ENCODE results near the gene RTN4R.

RTN4R gene

GRCh38 chr22:20199413-20199842 lies 68.7 kb downstream of the RTN4R start:
- TF ChIP-seq CTCF (IDR thresholded peaks at IDR 0.05), result no peak

- TF ChIP-seq CTCF (IDR thresholded peaks at IDR 0.05), result no peak
Observed at GRCh38 chr22:20198557-20199319, 69.4 kb downstream of the RTN4R start.

GRCh38 chr22:20197407-20198030 lies 70.6 kb downstream of the RTN4R start:
- TF ChIP-seq CTCF (IDR thresholded peaks at IDR 0.05), result no peak

GRCh38 chr22:20196094-20196842 lies 71.8 kb downstream of the RTN4R start:
- TF ChIP-seq CTCF (IDR thresholded peaks at IDR 0.05), result no peak

- no peak for TF ChIP-seq CTCF (IDR thresholded peaks at IDR 0.05)
Observed at GRCh38 chr22:20194681-20195593, 73.2 kb downstream of the RTN4R start.

GRCh38 chr22:20193761-20194494 lies 74.2 kb downstream of the RTN4R start:
- TF ChIP-seq CTCF (IDR thresholded peaks at IDR 0.05), result no peak
